ENCODE data around the gene ST6GALNAC4.

GRCh38 chr9:127923046-127923445 is 6.2 kb upstream of the ST6GALNAC4 start:
- TF ChIP-seq CTCF (IDR thresholded peaks at IDR 0.05) (no peak), POLR2A (IDR thresholded peaks at IDR 0.05) (no peak)

All from esophagus squamous epithelium (tissue), 4 donors.